ENCODE results near the gene SUSD6.
"Not testable (repeated sequence)": the region's sequence is repeated elsewhere in the genome, so short reads cannot be mapped to it uniquely, and the experiment has no call there.

The SUSD6 gene

GRCh38 chr14:69620981-69621380 is 9.6 kb downstream of the SUSD6 start:
- no peak for DNase-seq (ENCODE audit: low read depth)

- DNase-seq (ENCODE audit: low read depth) = no peak
These were observed 12.7 kb downstream of the SUSD6 start for GRCh38 chr14:69624136-69624535.

- peak; percentile 66 for DNase-seq (ENCODE audit: low read depth)
These were observed 14.1 kb downstream of the SUSD6 start for GRCh38 chr14:69625299-69626131.

GRCh38 chr14:69626132-69626500 is 14.7 kb downstream of the SUSD6 start:
- DNase-seq (ENCODE audit: low read depth) = no peak

- DNase-seq (ENCODE audit: low read depth) = no peak
These were observed 18.1 kb downstream of the SUSD6 start for GRCh38 chr14:69629225-69630127.

GRCh38 chr14:69630360-69630759 is 19.0 kb downstream of the SUSD6 start:
- DNase-seq (ENCODE audit: low read depth) = no peak

GRCh38 chr14:69631509-69631908 is 20.1 kb downstream of the SUSD6 start:
- no peak for DNase-seq (ENCODE audit: low read depth)

GRCh38 chr14:69632164-69632563 is 20.8 kb downstream of the SUSD6 start:
- no peak for DNase-seq (ENCODE audit: low read depth)

- no peak for DNase-seq (ENCODE audit: low read depth)
These were observed 21.3 kb downstream of the SUSD6 start for GRCh38 chr14:69632593-69633151.

- no peak for DNase-seq (ENCODE audit: low read depth)
These were observed 21.8 kb downstream of the SUSD6 start for GRCh38 chr14:69633238-69633637.

GRCh38 chr14:69635981-69636639 is 24.7 kb downstream of the SUSD6 start:
- peak; percentile 26 for DNase-seq (ENCODE audit: low read depth)

- no peak for DNase-seq (ENCODE audit: low read depth)
These were observed 25.5 kb downstream of the SUSD6 start for GRCh38 chr14:69636718-69637480.

- no peak for DNase-seq (ENCODE audit: low read depth)
These were observed 26.2 kb downstream of the SUSD6 start for GRCh38 chr14:69637503-69638031.

GRCh38 chr14:69640931-69641330 is 29.5 kb downstream of the SUSD6 start:
- no peak for DNase-seq (ENCODE audit: low read depth)

- not testable (repeated sequence) for DNase-seq (ENCODE audit: low read depth)
These were observed 30.9 kb downstream of the SUSD6 start for GRCh38 chr14:69642212-69642793.

- peak; percentile 54 for DNase-seq (ENCODE audit: low read depth)
These were observed 32.2 kb downstream of the SUSD6 start for GRCh38 chr14:69643430-69644200.

GRCh38 chr14:69644814-69645213 is 33.4 kb downstream of the SUSD6 start:
- no peak for DNase-seq (ENCODE audit: low read depth)

GRCh38 chr14:69647213-69647612 is 35.8 kb downstream of the SUSD6 start:
- no peak for DNase-seq (ENCODE audit: low read depth)

- not testable (repeated sequence) for DNase-seq (ENCODE audit: low read depth)
These were observed 36.2 kb downstream of the SUSD6 start for GRCh38 chr14:69647642-69648041.
